HCT116 (cell line): Measurements from ENCODE around the gene CDC14A. TPM values are rescaled to one million over a fixed set of nuclear protein-coding genes. Genes with fewer than 3 reads are reported as not detected.

Source experiments
- ATAC-seq: fragments of 200-7000 bp; cut with Tn5 transposase; 2 replicates; pipeline ENCODE4 v1.9.1; 2020; ENCODE audit warnings: mild to moderate bottlenecking, moderate library complexity
- BruUV-seq: library from RNA; stranded (reverse); fragments of 400-500 nt; replicated peaks from 2 replicates; lab custom pipeline; 2021; lab: Mats Ljungman, UMichigan
- CTCF ChIA-PET: fragments of 300-600 bp; sonication (Branson Sonifier 250); formaldehyde crosslinking; loops from one replicate; lab custom pipeline; 2021; ENCODE audit warnings: antibody characterized with exemption; lab: Charles Lee
- POLR2A ChIA-PET: fragments of 300-600, 350-600 bp; sonication (Branson Sonifier 250); formaldehyde crosslinking; loops from one replicate; lab custom pipeline; 2021; ENCODE audit warnings: antibody characterized with exemption; lab: Charles Lee
- RAD21 ChIA-PET, 2 experiments: fragments of 300-600 bp; sonication (Branson Sonifier 250); formaldehyde crosslinking; loops; one replicate each; lab custom pipeline; 2023; ENCODE audit warnings: low total read pairs in 2 of 2; ENCODE audit not compliant: uncharacterized antibody in 2 of 2, unreplicated experiment in 2 of 2, low non-redundant PET in 1 of 2; lab: Charles Lee
- DNase-seq: peaks from one replicate; pipeline ENCODE4 v3.0.0-alpha.2; 2010; ENCODE audit warnings: low read depth, low spot score
- H2AFZ ChIP-seq: fragments of 200-600 bp; shearing (Covaris generic), sonication (generic); 2 replicates; pipeline ENCODE4 v1.6.1; 2017; ENCODE audit warnings: low read depth, mixed run types, mixed read lengths, antibody characterized with exemption, low read length; ENCODE audit not compliant: poor library complexity, severe bottlenecking
- H3K27ac ChIP-seq: 2 replicates; pipeline ENCODE4 v1.5.1; 2012; ENCODE audit warnings: low read depth, low read length
- H3K27me3 ChIP-seq: fragments of 200-600 bp; sonication (generic); 2 replicates; pipeline ENCODE4 v1.6.1; 2016; ENCODE audit warnings: mixed run types, low read length, mixed read lengths; ENCODE audit not compliant: insufficient read depth
- H3K36me3 ChIP-seq, 2 experiments: fragments of 200-500 bp in 1 of 2; fragments of 200-600 bp in 1 of 2; sonication (Bioruptor generic) in 1 of 2; sonication (generic) in 1 of 2; 2 replicates each; pipeline versions ENCODE4 v1.5.1 to v1.6.1; 2014 to 2016; ENCODE audit warnings: low read length in 2 of 2, inconsistent platforms in 1 of 2, mixed read lengths in 1 of 2, mixed run types in 1 of 2; ENCODE audit not compliant: insufficient read depth in 2 of 2, control insufficient read depth in 1 of 2
- H3K4me1 ChIP-seq, 2 experiments: fragments of 200-600 bp in 1 of 2; sonication (generic) in 1 of 2; 2 replicates each; pipeline versions ENCODE4 v1.5.1 to v1.6.1; 2012 to 2017; ENCODE audit warnings: low read length in 2 of 2, inconsistent platforms in 1 of 2, mild to moderate bottlenecking in 1 of 2, mixed read lengths in 1 of 2, mixed run types in 1 of 2, moderate library complexity in 1 of 2; ENCODE audit not compliant: insufficient read depth in 2 of 2, control insufficient read depth in 1 of 2
- H3K4me2 ChIP-seq: fragments of 200-600 bp; sonication (generic); 2 replicates; pipeline ENCODE4 v1.6.1; 2017; ENCODE audit warnings: mixed run types, low read length, mixed read lengths
- H3K4me3 ChIP-seq, 2 experiments: fragments of 200-600 bp in 1 of 2; sonication (generic) in 1 of 2; replicated peaks in 1 of 2; 2 replicates each; pipeline ENCODE4 v1.5.1; 2011 to 2016; ENCODE audit warnings: low read length in 2 of 2, control low read depth in 1 of 2, low read depth in 1 of 2, mild to moderate bottlenecking in 1 of 2, mixed read lengths in 1 of 2, mixed run types in 1 of 2
- H3K79me2 ChIP-seq: fragments of 200-600 bp; sonication (generic); 2 replicates; pipeline ENCODE4 v1.6.1; 2017; ENCODE audit warnings: mild to moderate bottlenecking, mixed run types, low read length, moderate library complexity, mixed read lengths; ENCODE audit not compliant: insufficient read depth
- H3K9ac ChIP-seq: fragments of 200-600 bp; sonication (generic); 2 replicates; pipeline ENCODE4 v1.6.1; 2016; ENCODE audit warnings: low read length, mixed read lengths
- H3K9me2 ChIP-seq: fragments of 200-600 bp; sonication (generic), shearing (Covaris generic); 2 replicates; pipeline ENCODE4 v1.6.1; 2017; ENCODE audit warnings: mixed run types, mild to moderate bottlenecking, moderate library complexity; ENCODE audit not compliant: insufficient read depth
- H3K9me3 ChIP-seq, 2 experiments: fragments of 200-500 bp in 1 of 2; fragments of 200-600 bp in 1 of 2; sonication (Bioruptor generic) in 1 of 2; sonication (generic) in 1 of 2; 2 replicates each; pipeline ENCODE4 v1.6.1; 2014 to 2017; ENCODE audit warnings: low read length in 2 of 2, mixed read lengths in 2 of 2, inconsistent platforms in 1 of 2, low read depth in 1 of 2, mild to moderate bottlenecking in 1 of 2, mixed run types in 1 of 2, moderate library complexity in 1 of 2; ENCODE audit not compliant: control insufficient read depth in 1 of 2, insufficient read depth in 1 of 2
- H4K20me1 ChIP-seq: fragments of 200-600 bp; sonication (generic), shearing (Covaris generic); 2 replicates; pipeline ENCODE4 v1.6.1; 2017; ENCODE audit warnings: mixed run types, mild to moderate bottlenecking, moderate library complexity; ENCODE audit not compliant: insufficient read depth
- CBX3 ChIP-seq: IDR thresholded peaks from 2 replicates; pipeline ENCODE4 v1.6.1; 2012; ENCODE audit warnings: low read depth
- CEBPB ChIP-seq: IDR thresholded peaks from 2 replicates; pipeline ENCODE4 v1.6.1; 2012; ENCODE audit warnings: low read depth
- EGR1 ChIP-seq: IDR thresholded peaks from 2 replicates; pipeline ENCODE4 v1.6.1; 2012; ENCODE audit warnings: low read depth
- EZH2 ChIP-seq: fragments of 200-600 bp; sonication (generic); IDR thresholded peaks from 2 replicates; pipeline ENCODE4 v1.6.1; 2017; ENCODE audit warnings: antibody characterized with exemption, mixed run types
- EZH2phosphoT487 ChIP-seq: fragments of 200-600 bp; IDR thresholded peaks from 2 replicates; pipeline ENCODE4 v1.6.1; 2018; ENCODE audit warnings: antibody characterized with exemption, borderline replicate concordance
- FOSL1 ChIP-seq: IDR thresholded peaks from 2 replicates; pipeline ENCODE4 v1.6.1; 2012; ENCODE audit warnings: low read depth
- JUND ChIP-seq: IDR thresholded peaks from 2 replicates; pipeline ENCODE4 v1.6.1; 2012
- MAX ChIP-seq: IDR thresholded peaks from 2 replicates; pipeline ENCODE4 v1.6.1; 2012
- POLR2A ChIP-seq: IDR thresholded peaks from 2 replicates; pipeline ENCODE4 v1.7.0; 2011; ENCODE audit warnings: borderline replicate concordance; ENCODE audit not compliant: insufficient read depth, insufficient read length; ENCODE audit errors: extremely low read depth
- POLR2AphosphoS5 ChIP-seq: IDR thresholded peaks from 2 replicates; pipeline ENCODE4 v1.6.1; 2011; ENCODE audit warnings: mild to moderate bottlenecking, low read depth, low read length, moderate library complexity
- RAD21 ChIP-seq: IDR thresholded peaks from 2 replicates; pipeline ENCODE4 v1.6.1; 2012; ENCODE audit warnings: low read depth, mild to moderate bottlenecking
- SP1 ChIP-seq: IDR thresholded peaks from 2 replicates; pipeline ENCODE4 v1.6.1; 2012; ENCODE audit warnings: low read depth
- SRF ChIP-seq: IDR thresholded peaks from 2 replicates; pipeline ENCODE4 v1.6.1; 2012; ENCODE audit warnings: low read depth
- YY1 ChIP-seq: IDR thresholded peaks from 2 replicates; pipeline ENCODE4 v1.6.1; 2011; ENCODE audit warnings: low read length, low read depth, moderate library complexity, mild to moderate bottlenecking; ENCODE audit not compliant: insufficient replicate concordance; ENCODE audit errors: extremely low read depth
- ZFX ChIP-seq: fragments of 450-650 bp; IDR thresholded peaks from 2 replicates; pipeline ENCODE4 v1.6.1; 2017
- ZNF274 ChIP-seq: fragments of 200-500 bp; sonication (Bioruptor generic); IDR thresholded peaks from 2 replicates; pipeline ENCODE4 v1.6.1; 2014; ENCODE audit warnings: mild to moderate bottlenecking, low read depth, low read length, inconsistent platforms
- intact Hi-C: fragments of 100-400 bp; cut with micrococcal nuclease; formaldehyde crosslinking; loops from 2 replicates; pipeline ENCODE4 v1.10.0; 2022
- total RNA-seq: library from RNA; stranded (reverse); gene quantifications from one replicate; pipeline ENCODE4 v1.2.1, GENCODE V29; 2021; ENCODE audit not compliant: unreplicated experiment
- TF ChIP-seq, protein P1 (sequence below): IDR thresholded peaks from 2 replicates; pipeline ENCODE4 v1.6.1; 2012
- TF ChIP-seq, protein P2 (sequence below), 3 experiments: fragments of 200-600 bp in 1 of 3; sonication (generic) in 1 of 3; IDR thresholded peaks in 2 of 3; conservative IDR thresholded peaks in 1 of 3; 2 replicates each; pipeline ENCODE4 v1.5.1; 2012 to 2017; ENCODE audit warnings: low read depth in 2 of 3, low read length in 2 of 3, antibody characterized with exemption in 1 of 3, borderline replicate concordance in 1 of 3, control low read depth in 1 of 3, mild to moderate bottlenecking in 1 of 3, mixed read lengths in 1 of 3, mixed run types in 1 of 3, moderate library complexity in 1 of 3; ENCODE audit not compliant: insufficient read depth in 1 of 3
- TF ChIP-seq, protein P3 (sequence below): IDR thresholded peaks from 2 replicates; pipeline ENCODE4 v1.6.1; 2011; ENCODE audit warnings: mild to moderate bottlenecking, low read length, moderate library complexity; ENCODE audit not compliant: insufficient replicate concordance; ENCODE audit errors: extremely low read depth

Gene CDC14A
- total RNA-seq, 1 experiment from 2014 or later: 5.1 TPM

DNA sequence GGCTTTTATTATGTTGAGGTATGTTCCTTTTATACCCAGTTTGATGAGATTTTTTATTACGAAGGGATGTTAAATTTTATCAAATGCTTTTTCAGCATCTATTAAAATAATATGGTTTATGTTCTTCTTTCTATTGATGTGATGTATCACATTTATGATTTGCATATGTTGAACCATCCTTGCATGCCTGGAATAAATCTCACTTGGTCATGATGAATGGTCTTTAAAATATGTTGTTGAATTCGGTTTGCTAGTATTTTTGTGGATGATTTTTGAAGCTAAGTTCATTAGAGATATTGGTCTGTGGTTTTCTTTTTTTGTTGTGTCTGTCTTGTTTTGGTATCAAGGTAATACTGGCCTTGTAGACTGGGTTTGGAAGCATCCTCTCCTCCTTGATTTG is 199.7 kb downstream of the CDC14A start:
- H3K79me2 ChIP-seq: no peaks in the 10 kb centered on the region
- H3K27me3 ChIP-seq: no peaks in the 10 kb centered on the region
- POLR2A ChIA-PET: no interaction called here
- no peak for DNase-seq
- no peaks in the 10 kb centered on the region; a peak in 1 of 4 replicates for H3K4me1 ChIP-seq
- no peak overlapping the region for H3K4me3 ChIP-seq
- no peak for ATAC-seq
- no peaks in the 10 kb centered on the region for H4K20me1 ChIP-seq
- no peak overlapping the region for H2AFZ ChIP-seq
- no peak overlapping the region for H3K4me2 ChIP-seq
- no peaks in the 10 kb centered on the region for H3K9me2 ChIP-seq
- TF ChIP-seq EZH2 (no peak), CEBPB (no peak), YY1 (no peak), JUND (no peak), POLR2A (no peak), ZFX (no peak), RAD21 (no peak), EZH2phosphoT487 (no peak), CBX3 (no peak), FOSL1 (no peak), POLR2AphosphoS5 (no peak), EGR1 (no peak), SP1 (no peak), SRF (no peak), MAX (no peak), ZNF274 (no peak)
- TF ChIP-seq, protein P1, sequence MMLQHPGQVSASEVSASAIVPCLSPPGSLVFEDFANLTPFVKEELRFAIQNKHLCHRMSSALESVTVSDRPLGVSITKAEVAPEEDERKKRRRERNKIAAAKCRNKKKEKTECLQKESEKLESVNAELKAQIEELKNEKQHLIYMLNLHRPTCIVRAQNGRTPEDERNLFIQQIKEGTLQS: no peak
- TF ChIP-seq, protein P2, sequence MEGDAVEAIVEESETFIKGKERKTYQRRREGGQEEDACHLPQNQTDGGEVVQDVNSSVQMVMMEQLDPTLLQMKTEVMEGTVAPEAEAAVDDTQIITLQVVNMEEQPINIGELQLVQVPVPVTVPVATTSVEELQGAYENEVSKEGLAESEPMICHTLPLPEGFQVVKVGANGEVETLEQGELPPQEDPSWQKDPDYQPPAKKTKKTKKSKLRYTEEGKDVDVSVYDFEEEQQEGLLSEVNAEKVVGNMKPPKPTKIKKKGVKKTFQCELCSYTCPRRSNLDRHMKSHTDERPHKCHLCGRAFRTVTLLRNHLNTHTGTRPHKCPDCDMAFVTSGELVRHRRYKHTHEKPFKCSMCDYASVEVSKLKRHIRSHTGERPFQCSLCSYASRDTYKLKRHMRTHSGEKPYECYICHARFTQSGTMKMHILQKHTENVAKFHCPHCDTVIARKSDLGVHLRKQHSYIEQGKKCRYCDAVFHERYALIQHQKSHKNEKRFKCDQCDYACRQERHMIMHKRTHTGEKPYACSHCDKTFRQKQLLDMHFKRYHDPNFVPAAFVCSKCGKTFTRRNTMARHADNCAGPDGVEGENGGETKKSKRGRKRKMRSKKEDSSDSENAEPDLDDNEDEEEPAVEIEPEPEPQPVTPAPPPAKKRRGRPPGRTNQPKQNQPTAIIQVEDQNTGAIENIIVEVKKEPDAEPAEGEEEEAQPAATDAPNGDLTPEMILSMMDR (IDR thresholded peaks at IDR 0.05 in 2 of 3, conservative IDR thresholded peaks at IDR 0.05 in 1 of 3; ENCODE audit: borderline replicate concordance in 1 of 3, insufficient read depth in 1 of 3, low read depth in 2 of 3, low read length in 2 of 3): no peak
- TF ChIP-seq, protein P3, sequence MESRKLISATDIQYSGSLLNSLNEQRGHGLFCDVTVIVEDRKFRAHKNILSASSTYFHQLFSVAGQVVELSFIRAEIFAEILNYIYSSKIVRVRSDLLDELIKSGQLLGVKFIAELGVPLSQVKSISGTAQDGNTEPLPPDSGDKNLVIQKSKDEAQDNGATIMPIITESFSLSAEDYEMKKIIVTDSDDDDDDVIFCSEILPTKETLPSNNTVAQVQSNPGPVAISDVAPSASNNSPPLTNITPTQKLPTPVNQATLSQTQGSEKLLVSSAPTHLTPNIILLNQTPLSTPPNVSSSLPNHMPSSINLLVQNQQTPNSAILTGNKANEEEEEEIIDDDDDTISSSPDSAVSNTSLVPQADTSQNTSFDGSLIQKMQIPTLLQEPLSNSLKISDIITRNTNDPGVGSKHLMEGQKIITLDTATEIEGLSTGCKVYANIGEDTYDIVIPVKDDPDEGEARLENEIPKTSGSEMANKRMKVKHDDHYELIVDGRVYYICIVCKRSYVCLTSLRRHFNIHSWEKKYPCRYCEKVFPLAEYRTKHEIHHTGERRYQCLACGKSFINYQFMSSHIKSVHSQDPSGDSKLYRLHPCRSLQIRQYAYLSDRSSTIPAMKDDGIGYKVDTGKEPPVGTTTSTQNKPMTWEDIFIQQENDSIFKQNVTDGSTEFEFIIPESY: no peak
- TF ChIP-seq, all 23 proteins: peak for 0
- no TSS peak for BruUV-seq
- intact Hi-C loops: no loop called here
- ChIA-PET CTCF (no interaction called here), RAD21 (no interaction called here)
- Histone ChIP-seq H3K36me3 (no peaks in the 10 kb centered on the region), H3K27ac (no peak overlapping the region), H3K9ac (no peak overlapping the region), H3K9me3 (peaks cover 0 to 3% of the 10 kb centered on the region in 2 experiments; a peak in 1 of 4 replicates)
